GM12878 (cell line): Measurements from ENCODE around the gene LEKR1. TPM values are rescaled to one million over a fixed set of nuclear protein-coding genes. Genes with fewer than 3 reads are reported as not detected.
A peak's percentile ranks its signal among the peaks of the same experiment; 100 is the strongest.

ENCODE experiments used
- ATAC-seq: fragments of 200-7000 bp; cut with Tn5 transposase; 3 replicates; pipeline ENCODE4 v1.9.1; 2020; ENCODE audit warnings: mild to moderate bottlenecking, moderate library complexity
- BruUV-seq: library from RNA; stranded (reverse); fragments of 400-500 nt; replicated peaks from 2 replicates; lab custom pipeline; 2021; lab: Mats Ljungman, UMichigan
- CTCF ChIA-PET: fragments of 300-600 bp; sonication (Branson Sonifier 250); formaldehyde crosslinking; extraction: SDS; loops from one replicate; lab custom pipeline; 2021; ENCODE audit warnings: inconsistent platforms; lab: Yijun Ruan, JAX
- POLR2A ChIA-PET: fragments of 350-600 bp; formaldehyde crosslinking; extraction: SDS; loops from one replicate; lab custom pipeline; 2021; ENCODE audit warnings: inconsistent platforms; lab: Charles Lee
- RAD21 ChIA-PET: fragments of 300-600 bp; sonication (Branson Sonifier 250); formaldehyde crosslinking; loops from one replicate; lab custom pipeline; 2023; ENCODE audit warnings: antibody characterized with exemption; ENCODE audit not compliant: unreplicated experiment; lab: Charles Lee
- SMC1A ChIA-PET: fragments of 300-600 bp; sonication (Branson Sonifier 250); formaldehyde crosslinking; loops from one replicate; lab custom pipeline; 2023; ENCODE audit not compliant: unreplicated experiment, uncharacterized antibody; lab: Charles Lee
- DNase-seq: peaks from one replicate; pipeline ENCODE4 v3.0.0-alpha.2; 2011; ENCODE audit warnings: low read depth, low spot score
- FAIRE-seq: peaks from 3 replicates; lab custom pipeline; 2011; peaks lifted over from hg19 to GRCh38; lab: Jason Lieb, UNC
- H2AFZ ChIP-seq: 2 replicates; pipeline ENCODE4 v1.6.0; 2011; ENCODE audit warnings: low read depth, low read length, control low read depth; ENCODE audit not compliant: control insufficient read depth
- H3K27ac ChIP-seq: 2 replicates; pipeline ENCODE4 v1.5.1; 2011; ENCODE audit warnings: control low read depth; ENCODE audit not compliant: control insufficient read depth, insufficient read depth
- H3K27me3 ChIP-seq, 2 experiments: replicated peaks in 1 of 2; 2 replicates each; pipeline versions ENCODE4 v1.6.0 to v1.6.1; 2011; ENCODE audit warnings: low read length in 1 of 2; ENCODE audit not compliant: control insufficient read depth in 2 of 2, insufficient read depth in 2 of 2
- H3K36me3 ChIP-seq, 2 experiments: 2 replicates each; pipeline ENCODE4 v1.5.1; 2011; ENCODE audit warnings: low read length in 1 of 2; ENCODE audit not compliant: control insufficient read depth in 2 of 2, insufficient read depth in 2 of 2
- H3K4me1 ChIP-seq: 2 replicates; pipeline ENCODE4 v1.6.1; 2011; ENCODE audit warnings: mild to moderate bottlenecking, low read length, moderate library complexity, mixed read lengths; ENCODE audit not compliant: control insufficient read depth, insufficient read depth
- H3K4me2 ChIP-seq: 2 replicates; pipeline ENCODE4 v1.6.0; 2011; ENCODE audit warnings: control low read depth; ENCODE audit not compliant: control insufficient read depth, insufficient read depth
- H3K4me3 ChIP-seq: fragments of 200-600 bp; sonication (generic); 2 replicates; pipeline ENCODE4 v1.5.1; 2016
- H3K79me2 ChIP-seq: 2 replicates; pipeline ENCODE4 v1.6.0; 2011; ENCODE audit warnings: low read length; ENCODE audit not compliant: control insufficient read depth, insufficient read depth
- H3K9ac ChIP-seq: 2 replicates; pipeline ENCODE4 v1.8.0; 2011; ENCODE audit warnings: low read length, control low read depth, mixed read lengths; ENCODE audit not compliant: control insufficient read depth, insufficient read depth
- H3K9me3 ChIP-seq: replicated peaks from 3 replicates; pipeline ENCODE4 v1.5.1; 2011; ENCODE audit warnings: mild to moderate bottlenecking, low read length; ENCODE audit not compliant: control insufficient read depth, insufficient read depth
- H4K20me1 ChIP-seq: 2 replicates; pipeline ENCODE4 v1.6.0; 2011; ENCODE audit not compliant: control insufficient read depth, insufficient read depth
- ASH2L ChIP-seq: fragments of 300-600, 200-600 bp; sonication (generic); IDR thresholded peaks from 2 replicates; pipeline ENCODE4 v1.6.1; 2017; ENCODE audit warnings: low read depth, mild to moderate bottlenecking, borderline replicate concordance
- BACH1 ChIP-seq: fragments of 450-650 bp; IDR thresholded peaks from 2 replicates; pipeline ENCODE4 v1.6.1; 2017; ENCODE audit warnings: mild to moderate bottlenecking, borderline replicate concordance
- HDAC2 ChIP-seq: fragments of 200-600 bp; sonication (generic); IDR thresholded peaks from 2 replicates; pipeline ENCODE4 v1.6.1; 2017
- JUNB ChIP-seq: IDR thresholded peaks from 2 replicates; pipeline ENCODE4 v1.6.1; 2016; ENCODE audit warnings: antibody characterized with exemption, mild to moderate bottlenecking
- NFXL1 ChIP-seq: fragments of 450-650 bp; IDR thresholded peaks from 2 replicates; pipeline ENCODE4 v1.6.1; 2017; ENCODE audit warnings: antibody characterized with exemption, mild to moderate bottlenecking, borderline replicate concordance
- NR2C1 ChIP-seq: fragments of 450-650 bp; IDR thresholded peaks from 2 replicates; pipeline ENCODE4 v1.6.1; 2017; ENCODE audit warnings: antibody characterized with exemption, mild to moderate bottlenecking, moderate library complexity
- NR2F1 ChIP-seq: fragments of 450-650 bp; conservative IDR thresholded peaks from 2 replicates; pipeline ENCODE4 v1.6.1; 2017; ENCODE audit warnings: mild to moderate bottlenecking
- SKIL ChIP-seq: fragments of 450-650 bp; IDR thresholded peaks from 2 replicates; pipeline ENCODE4 v1.6.1; 2017; ENCODE audit warnings: mild to moderate bottlenecking, low read depth, inconsistent platforms; ENCODE audit not compliant: poor library complexity, severe bottlenecking
- SMAD1 ChIP-seq: fragments of 450-650 bp; IDR thresholded peaks from 2 replicates; pipeline ENCODE4 v1.6.1; 2018; ENCODE audit warnings: mild to moderate bottlenecking, low read depth; ENCODE audit not compliant: partially characterized antibody
- ZNF207 ChIP-seq: fragments of 450-650 bp; IDR thresholded peaks from 2 replicates; pipeline ENCODE4 v1.6.1; 2014; ENCODE audit warnings: antibody characterized with exemption, mild to moderate bottlenecking, borderline replicate concordance
- ZSCAN29 ChIP-seq: fragments of 450-650 bp; IDR thresholded peaks from 2 replicates; pipeline ENCODE4 v1.6.1; 2017; ENCODE audit warnings: mild to moderate bottlenecking, moderate library complexity
- whole genome bisulfite sequencing: methylation state at CpG from one replicate; pipeline ENCODE4 v1.1.6; 2016; ENCODE audit warnings: low lambda C conversion rate; ENCODE audit not compliant: insufficient replicate concordance, insufficient coverage; ENCODE audit errors: missing lambda C conversion rate; 5-methylcytosine and 5-hydroxymethylcytosine counted together
- in situ Hi-C: fragments of 300-500 bp; cut with MboI; formaldehyde crosslinking; loops from 9 replicates; pipeline ENCODE4 v1.14.3; 2018; ENCODE audit warnings: mixed read lengths
- intact Hi-C: fragments of 100-400 bp; cut with micrococcal nuclease; formaldehyde crosslinking; loops from one replicate; pipeline ENCODE4 v1.14.2; 2022; ENCODE audit not compliant: unreplicated experiment
- polyA plus RNA-seq, 11 experiments: library from polyadenylated mRNA; depleted of rRNA in 4 of 11; unstranded in 6 of 11; stranded (reverse) in 5 of 11; fragments of >200 nt; fragmentation: Nextera tagmentation in 4 of 11; fragmentation: Illumina TruSeq in 1 of 11; extraction: Ambion mirVana in 4 of 11; extraction: Trizol in 1 of 11; gene quantifications; 1 replicate in 1 of 11; 2 replicates in 10 of 11; pipeline versions ENCODE4 v1.2.1 to v1.2.3, GENCODE V29; 2011 to 2016; ENCODE audit warnings: inconsistent platforms in 2 of 11, missing spikeins in 2 of 11, low read depth in 1 of 11
- total RNA-seq, 4 experiments: library from RNA; depleted of rRNA in 3 of 4; stranded (reverse); fragments of >200 nt in 3 of 4; fragmentation: Illumina TruSeq in 1 of 4; extraction: Trizol in 1 of 4; gene quantifications; 2 replicates each; pipeline versions ENCODE4 v1.2.1 to v1.2.3, GENCODE V29; 2013 to 2021
- TF ChIP-seq, protein P1 (sequence below): fragments of 450-650 bp; IDR thresholded peaks from 2 replicates; pipeline ENCODE4 v1.6.1; 2018; ENCODE audit warnings: borderline replicate concordance, mild to moderate bottlenecking; ENCODE audit not compliant: partially characterized antibody
- TF ChIP-seq, protein P2 (sequence below): fragments of 450-650 bp; IDR thresholded peaks from 2 replicates; pipeline ENCODE4 v1.6.1; 2017; ENCODE audit warnings: mild to moderate bottlenecking, moderate library complexity

LEKR1 gene
- total and polyA plus RNA-seq, 10 of the 15 experiments (the other 5 are each of a cell fraction or from before 2014, with no cell fraction given): 0.48 to 3.2 (median 1.3) TPM

DNA sequence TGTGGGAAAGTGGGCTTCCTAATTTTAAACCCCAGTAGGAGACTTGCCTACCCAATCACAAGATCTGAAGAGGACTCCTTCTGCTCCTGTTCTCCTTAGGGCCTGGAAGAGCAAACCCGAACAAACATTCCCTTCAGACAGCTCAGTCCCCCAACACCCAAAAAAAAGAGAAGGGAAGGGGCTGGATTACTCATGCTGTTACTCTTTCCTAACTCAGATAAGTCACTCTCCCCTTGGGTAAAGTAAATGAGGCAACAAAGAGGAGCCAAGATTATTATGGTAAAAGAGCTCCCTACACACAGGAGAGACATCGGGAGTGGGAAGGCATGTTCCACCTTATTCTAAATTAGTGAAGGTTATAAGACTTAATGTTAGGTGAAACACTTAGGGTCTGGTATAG, 18.1 kb upstream of the LEKR1 start (continued):
- no peak for TF ChIP-seq ZSCAN29
- TF ChIP-seq ZNF207: no peak
- TF ChIP-seq BACH1: no peak
- TF ChIP-seq, protein P1, sequence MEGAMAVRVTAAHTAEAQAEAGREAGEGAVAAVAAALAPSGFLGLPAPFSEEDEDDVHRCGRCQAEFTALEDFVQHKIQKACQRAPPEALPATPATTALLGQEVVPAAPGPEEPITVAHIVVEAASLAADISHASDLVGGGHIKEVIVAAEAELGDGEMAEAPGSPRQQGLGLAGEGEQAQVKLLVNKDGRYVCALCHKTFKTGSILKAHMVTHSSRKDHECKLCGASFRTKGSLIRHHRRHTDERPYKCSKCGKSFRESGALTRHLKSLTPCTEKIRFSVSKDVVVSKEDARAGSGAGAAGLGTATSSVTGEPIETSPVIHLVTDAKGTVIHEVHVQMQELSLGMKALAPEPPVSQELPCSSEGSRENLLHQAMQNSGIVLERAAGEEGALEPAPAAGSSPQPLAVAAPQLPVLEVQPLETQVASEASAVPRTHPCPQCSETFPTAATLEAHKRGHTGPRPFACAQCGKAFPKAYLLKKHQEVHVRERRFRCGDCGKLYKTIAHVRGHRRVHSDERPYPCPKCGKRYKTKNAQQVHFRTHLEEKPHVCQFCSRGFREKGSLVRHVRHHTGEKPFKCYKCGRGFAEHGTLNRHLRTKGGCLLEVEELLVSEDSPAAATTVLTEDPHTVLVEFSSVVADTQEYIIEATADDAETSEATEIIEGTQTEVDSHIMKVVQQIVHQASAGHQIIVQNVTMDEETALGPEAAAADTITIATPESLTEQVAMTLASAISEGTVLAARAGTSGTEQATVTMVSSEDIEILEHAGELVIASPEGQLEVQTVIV: no peak
- no peak for TF ChIP-seq JUNB
- no peak for TF ChIP-seq ASH2L
- TF ChIP-seq HDAC2: no peak

DNA sequence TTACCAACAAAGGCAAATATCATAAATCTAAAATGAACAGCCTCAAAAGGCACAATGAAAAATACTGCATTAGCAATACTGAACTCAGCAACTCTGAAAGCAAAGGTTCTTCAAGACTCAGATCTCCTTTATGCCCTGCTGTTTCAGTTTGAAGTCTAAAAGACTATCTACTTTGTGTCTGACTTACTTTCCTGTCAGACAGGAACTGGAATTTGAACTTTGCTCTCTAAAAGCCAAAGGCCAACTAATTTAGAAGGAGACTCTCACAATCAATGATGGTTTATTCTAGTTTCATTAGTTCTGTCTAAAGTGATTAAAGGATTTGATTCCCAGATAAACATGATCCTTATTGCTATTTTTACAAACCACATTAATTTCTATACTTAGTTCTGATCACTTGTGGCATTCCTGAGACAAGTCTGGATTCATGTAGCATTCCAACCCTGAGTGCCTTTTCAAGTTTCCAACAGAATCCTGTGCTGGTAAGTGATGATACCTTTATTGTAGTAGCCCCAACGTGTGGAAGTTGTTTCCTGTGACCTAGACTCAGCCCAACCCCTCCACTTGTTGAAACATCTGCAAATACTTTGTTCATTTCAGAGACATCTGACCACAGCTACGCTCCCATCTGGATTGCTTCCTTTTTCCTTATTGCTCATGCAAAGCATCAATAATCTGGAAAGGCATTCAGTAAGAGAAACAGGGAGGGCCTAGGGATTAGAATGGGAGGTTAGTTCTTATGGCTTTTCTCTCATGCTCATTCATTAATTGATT, 14.9 kb upstream of the LEKR1 start:
- H3K36me3 ChIP-seq: no peaks in the 10 kb centered on the region; a peak in 1 of 4 replicates
- ChIA-PET CTCF (no interaction called here), SMC1A (interaction anchor here (1.6 kb wide), 1 partner anchor 9 kb away, joined by 3 read pairs; no protein-coding TSS in a partner anchor), POLR2A (no interaction called here), RAD21 (no interaction called here)
- FAIRE-seq: no peak
- DNase-seq: no peak
- no peak for ATAC-seq
- 48% methylated on average over 2 of the region's 2 CpGs for WGBS
- no peak overlapping the region for H3K4me3 ChIP-seq
- H3K9ac ChIP-seq: no peak overlapping the region
- intact Hi-C loops: loop anchor here (10.0 kb wide), 1 partner anchor 256 kb away; the partner anchor contains the start of gene SSR3
- no TSS peak for BruUV-seq
- peaks cover 43% of the 10 kb centered on the region for H3K79me2 ChIP-seq
- H4K20me1 ChIP-seq: no peaks in the 10 kb centered on the region
- H3K4me1 ChIP-seq: no peaks in the 10 kb centered on the region; the same call in 1 of the 2 replicates
- H3K27ac ChIP-seq: no peak overlapping the region; the same call in 1 of the 2 replicates
- in situ Hi-C loops: loop anchor here (5.0 to 10.0 kb wide), 2 partner anchors 129 to 256 kb away; partner anchors contain the start of gene SSR3
- peak overlapping the region; percentile 41 for H3K4me2 ChIP-seq
- peaks cover 1% of the 10 kb centered on the region; the same call in 2 of the 3 replicates for H3K9me3 ChIP-seq
- H2AFZ ChIP-seq: no peak overlapping the region
- H3K27me3 ChIP-seq: no peaks in the 10 kb centered on the region
- TF ChIP-seq NR2F1 (peak; percentile 75), NFXL1 (no peak), NR2C1 (peak; percentile 61), SMAD1 (no peak), SKIL (no peak)
- TF ChIP-seq, protein P2, sequence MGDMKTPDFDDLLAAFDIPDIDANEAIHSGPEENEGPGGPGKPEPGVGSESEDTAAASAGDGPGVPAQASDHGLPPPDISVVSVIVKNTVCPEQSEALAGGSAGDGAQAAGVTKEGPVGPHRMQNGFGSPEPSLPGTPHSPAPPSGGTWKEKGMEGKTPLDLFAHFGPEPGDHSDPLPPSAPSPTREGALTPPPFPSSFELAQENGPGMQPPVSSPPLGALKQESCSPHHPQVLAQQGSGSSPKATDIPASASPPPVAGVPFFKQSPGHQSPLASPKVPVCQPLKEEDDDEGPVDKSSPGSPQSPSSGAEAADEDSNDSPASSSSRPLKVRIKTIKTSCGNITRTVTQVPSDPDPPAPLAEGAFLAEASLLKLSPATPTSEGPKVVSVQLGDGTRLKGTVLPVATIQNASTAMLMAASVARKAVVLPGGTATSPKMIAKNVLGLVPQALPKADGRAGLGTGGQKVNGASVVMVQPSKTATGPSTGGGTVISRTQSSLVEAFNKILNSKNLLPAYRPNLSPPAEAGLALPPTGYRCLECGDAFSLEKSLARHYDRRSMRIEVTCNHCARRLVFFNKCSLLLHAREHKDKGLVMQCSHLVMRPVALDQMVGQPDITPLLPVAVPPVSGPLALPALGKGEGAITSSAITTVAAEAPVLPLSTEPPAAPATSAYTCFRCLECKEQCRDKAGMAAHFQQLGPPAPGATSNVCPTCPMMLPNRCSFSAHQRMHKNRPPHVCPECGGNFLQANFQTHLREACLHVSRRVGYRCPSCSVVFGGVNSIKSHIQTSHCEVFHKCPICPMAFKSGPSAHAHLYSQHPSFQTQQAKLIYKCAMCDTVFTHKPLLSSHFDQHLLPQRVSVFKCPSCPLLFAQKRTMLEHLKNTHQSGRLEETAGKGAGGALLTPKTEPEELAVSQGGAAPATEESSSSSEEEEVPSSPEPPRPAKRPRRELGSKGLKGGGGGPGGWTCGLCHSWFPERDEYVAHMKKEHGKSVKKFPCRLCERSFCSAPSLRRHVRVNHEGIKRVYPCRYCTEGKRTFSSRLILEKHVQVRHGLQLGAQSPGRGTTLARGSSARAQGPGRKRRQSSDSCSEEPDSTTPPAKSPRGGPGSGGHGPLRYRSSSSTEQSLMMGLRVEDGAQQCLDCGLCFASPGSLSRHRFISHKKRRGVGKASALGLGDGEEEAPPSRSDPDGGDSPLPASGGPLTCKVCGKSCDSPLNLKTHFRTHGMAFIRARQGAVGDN: peak; percentile 64; the same call in 1 of the 2 replicates
